ENCODE measurements around the gene BAD.
"Not testable (repeated sequence)": the region's sequence is repeated elsewhere in the genome, so short reads cannot be mapped to it uniquely, and the experiment has no call there.

The BAD gene

GRCh38 chr11:64284048-64284961 is at the start of gene BAD:
BAD (minus strand) TSS chr11:64284665; CDS start chr11:64284368, 297 bp downstream.
- DNase-seq (ENCODE audit: low spot score): peak; percentile 97

DNA sequence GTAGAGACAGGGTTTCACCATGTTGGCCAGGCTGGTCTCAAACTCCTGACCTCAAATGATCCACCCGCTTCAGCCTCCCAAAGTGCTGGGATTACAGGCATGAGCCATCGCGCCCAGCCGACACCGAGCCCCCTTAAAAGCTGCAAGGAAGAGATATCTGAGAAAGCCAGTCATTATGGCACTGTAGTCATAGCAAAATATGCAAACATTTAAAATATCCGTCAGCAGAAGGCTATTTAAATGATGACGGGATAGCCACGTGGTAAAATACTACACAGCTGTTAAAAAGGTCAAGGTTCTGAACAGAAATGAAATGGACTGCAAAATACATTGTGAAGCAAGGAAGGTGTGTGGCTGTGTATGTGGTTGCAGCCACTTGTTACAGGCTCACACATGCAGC is 49.1 kb upstream of the BAD start:
- DNase-seq (ENCODE audit: low spot score): no peak

GRCh38 chr11:64331569-64332371 is 47.3 kb upstream of the BAD start:
- no peak for DNase-seq (ENCODE audit: low spot score)

DNA sequence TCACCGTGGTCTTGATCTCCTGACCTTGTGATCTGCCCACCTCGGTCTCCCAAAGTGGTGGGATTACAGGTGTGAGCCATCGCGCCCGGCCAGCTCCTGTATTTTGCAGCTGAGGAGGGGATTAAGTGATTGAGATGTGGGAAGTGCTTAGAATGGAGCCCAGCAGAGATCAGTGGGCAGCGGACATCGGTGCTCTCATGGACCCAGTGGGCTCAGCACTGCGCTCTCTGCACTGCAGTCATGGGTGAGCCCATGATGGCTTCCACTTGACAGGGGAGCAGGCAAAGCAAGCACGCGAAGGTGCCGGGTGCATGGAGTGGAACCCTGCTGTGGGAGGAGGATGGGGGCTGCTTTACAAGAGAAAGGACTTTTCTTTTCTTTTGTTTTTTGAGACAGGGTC is 46.4 kb upstream of the BAD start:
- DNase-seq (ENCODE audit: low spot score): no peak

GRCh38 chr11:64327993-64328392 is 43.5 kb upstream of the BAD start:
- no peak for DNase-seq (ENCODE audit: low spot score)

DNA sequence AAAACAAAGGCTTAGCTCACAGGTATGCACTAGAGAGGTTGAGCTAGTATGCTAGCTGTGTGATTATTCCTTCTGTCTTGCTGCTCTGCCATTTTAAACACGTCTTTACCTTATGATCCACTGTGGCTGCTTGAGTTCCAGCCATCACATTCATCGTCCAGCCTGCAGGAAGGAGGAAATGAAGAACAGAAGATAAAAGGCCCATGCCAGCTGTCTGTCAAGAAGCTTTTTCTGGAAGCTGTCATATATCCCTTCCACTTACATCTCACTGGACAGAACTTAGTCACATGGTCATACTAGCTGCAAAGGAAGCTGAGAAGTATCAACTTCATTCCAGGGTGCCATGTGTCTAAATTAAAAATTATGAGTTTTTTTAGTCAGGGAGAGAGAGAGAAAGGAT is 42.9 kb upstream of the BAD start:
- no peak for DNase-seq (ENCODE audit: low spot score)

- no peak for DNase-seq (ENCODE audit: low spot score)
Observed at GRCh38 chr11:64324692-64325469, 40.4 kb upstream of the BAD start.

DNA sequence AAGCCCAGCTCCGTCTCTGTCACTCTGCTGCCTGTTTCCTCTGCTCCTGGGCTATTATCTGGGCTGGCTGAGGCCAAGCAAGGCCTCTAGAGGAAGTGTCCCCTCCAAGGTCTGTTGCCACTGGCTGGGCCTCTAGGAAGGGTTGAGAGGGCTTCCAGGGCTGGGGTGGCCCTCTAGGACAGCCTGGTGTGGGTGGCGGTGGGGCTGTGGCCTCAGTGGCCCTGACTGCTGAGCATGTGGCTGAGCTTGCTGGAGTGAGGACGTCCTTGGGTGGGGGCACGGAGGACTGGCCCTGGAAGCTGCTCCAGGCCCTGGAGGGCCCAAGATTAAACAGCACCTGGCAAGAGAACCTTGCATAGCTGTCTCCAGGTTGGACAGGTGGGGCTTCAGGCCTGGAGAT is 39.5 kb upstream of the BAD start:
- DNase-seq (ENCODE audit: low spot score): not testable (repeated sequence)

GRCh38 chr11:64323373-64323772 is 38.9 kb upstream of the BAD start:
- no peak for DNase-seq (ENCODE audit: low spot score)

DNA sequence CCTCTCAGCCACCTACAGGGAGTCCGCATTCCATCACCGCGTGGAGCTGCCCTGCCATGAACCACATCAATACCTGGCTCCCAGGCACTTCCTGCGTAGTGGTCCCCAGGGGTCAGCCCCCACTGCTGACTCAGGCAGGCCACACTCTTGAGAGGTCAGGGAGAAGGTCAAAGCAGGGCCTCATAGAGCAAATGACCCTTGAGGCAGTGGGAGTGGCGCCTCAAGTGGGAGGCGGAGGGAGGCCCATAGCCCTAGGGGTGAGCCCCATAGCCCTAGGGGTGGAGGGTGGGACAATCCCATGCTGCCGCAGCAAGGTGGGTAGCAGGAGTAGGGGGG is 38.4 kb upstream of the BAD start:
- DNase-seq (ENCODE audit: low spot score): no peak

- DNase-seq (ENCODE audit: low spot score): no peak
Observed at GRCh38 chr11:64321533-64321932, 37.1 kb upstream of the BAD start.

- DNase-seq (ENCODE audit: low spot score): no peak
Observed at GRCh38 chr11:64321026-64321425, 36.6 kb upstream of the BAD start.

DNA sequence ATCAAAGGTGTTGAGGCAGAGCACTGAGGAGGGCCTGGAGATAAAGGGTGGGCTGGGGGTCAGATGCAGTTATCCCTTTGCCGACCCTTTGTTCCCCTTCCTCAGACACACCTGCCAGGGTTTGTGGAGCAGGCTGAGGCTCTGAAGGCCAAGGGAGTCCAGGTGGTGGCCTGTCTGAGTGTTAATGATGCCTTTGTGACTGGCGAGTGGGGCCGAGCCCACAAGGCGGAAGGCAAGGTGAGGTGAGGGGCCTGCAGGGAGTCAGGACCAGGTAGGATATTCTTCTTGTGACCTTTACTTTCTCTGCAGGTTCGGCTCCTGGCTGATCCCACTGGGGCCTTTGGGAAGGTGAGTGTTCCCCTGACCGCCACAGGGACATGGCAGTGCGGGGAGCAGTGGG is 36.1 kb upstream of the BAD start:
- no peak for DNase-seq (ENCODE audit: low spot score)

DNA sequence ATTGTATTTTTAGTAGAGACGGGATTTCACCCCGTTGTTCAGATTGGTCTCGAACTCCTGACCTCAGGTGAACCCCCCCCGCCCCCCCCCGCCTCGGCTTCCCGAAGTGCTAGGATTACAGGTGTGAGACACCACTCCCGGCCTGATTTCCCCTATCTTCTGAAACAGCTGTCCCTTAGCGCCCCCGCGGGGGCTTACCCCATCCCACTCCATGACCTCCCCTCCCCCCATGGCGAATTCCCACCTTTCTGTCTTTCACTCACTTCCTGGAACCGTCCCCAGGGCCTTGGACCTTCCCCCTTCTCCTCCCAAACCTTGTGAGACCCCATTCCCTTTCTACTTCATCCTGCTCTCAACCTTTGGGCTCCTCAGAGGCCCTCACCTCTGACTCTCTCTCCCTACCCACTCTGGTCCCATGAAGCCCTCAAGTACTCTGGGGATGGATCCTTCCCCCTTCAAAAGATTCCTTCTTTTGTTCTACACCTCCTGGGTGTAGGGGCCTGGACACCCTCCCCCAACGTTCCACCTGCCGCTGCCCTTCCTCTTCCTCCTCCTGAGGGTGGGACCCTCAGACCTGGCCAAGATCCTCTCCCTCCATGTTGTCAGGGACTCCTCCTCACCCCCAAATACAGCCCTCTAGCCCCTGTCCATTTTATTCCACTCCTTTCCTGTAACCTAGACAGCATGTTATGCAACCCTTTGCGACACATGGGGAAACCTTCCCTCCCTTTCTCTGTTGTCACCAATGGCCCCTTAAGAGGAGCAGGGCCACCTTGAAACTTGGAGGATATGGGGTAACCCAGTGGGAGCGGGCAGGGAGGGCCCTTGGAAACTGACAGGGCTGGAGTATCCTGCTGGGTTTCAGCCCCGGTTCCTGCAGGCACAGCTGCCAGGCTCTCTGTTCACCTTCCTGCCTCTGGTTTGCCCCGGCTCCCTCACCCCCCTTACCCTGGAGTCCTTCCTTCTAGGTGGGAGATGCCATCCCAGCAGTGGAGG is 34.6 kb upstream of the BAD start:
- no peak for DNase-seq (ENCODE audit: low spot score)

DNA sequence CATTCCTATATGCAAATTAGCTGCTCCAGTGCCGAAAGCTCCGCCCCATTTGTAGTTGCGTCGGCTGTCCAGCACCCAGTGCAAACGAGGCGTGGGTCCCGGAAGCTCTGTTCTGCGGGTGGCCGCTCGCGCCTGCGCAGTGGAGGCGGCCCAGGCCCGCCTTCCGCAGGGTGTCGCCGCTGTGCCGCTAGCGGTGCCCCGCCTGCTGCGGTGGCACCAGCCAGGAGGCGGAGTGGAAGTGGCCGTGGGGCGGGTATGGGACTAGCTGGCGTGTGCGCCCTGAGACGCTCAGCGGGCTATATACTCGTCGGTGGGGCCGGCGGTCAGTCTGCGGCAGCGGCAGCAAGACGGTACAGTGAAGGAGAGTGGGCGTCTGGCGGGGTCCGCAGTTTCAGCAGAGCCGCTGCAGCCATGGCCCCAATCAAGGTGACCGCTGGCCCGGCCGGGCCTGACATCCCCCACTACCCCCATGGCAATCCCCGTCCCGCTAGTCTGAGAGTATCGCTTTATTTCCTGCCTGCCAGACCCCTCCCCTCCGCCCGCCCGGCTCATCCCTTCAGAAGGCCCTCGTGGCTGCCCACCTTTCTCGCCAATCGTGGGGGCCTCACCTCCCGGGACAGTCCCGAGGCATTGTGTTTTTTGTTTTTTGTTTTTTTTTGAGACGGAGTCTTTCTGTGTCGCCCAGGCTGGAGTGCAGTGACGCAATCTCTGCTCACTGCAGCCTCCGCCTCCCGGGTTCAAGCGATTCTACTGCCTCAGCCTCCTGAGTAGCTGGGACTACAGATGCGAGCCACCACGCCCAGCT is 33.7 kb upstream of the BAD start, which contains the start of gene PRDX5:
Gene PRDX5, plus strand, starts transcription at position 161 of the 805 bp plus-strand sequence. Its CDS starts 95 bp downstream, at position 256.
- DNase-seq (ENCODE audit: low spot score): peak; percentile 89

DNA sequence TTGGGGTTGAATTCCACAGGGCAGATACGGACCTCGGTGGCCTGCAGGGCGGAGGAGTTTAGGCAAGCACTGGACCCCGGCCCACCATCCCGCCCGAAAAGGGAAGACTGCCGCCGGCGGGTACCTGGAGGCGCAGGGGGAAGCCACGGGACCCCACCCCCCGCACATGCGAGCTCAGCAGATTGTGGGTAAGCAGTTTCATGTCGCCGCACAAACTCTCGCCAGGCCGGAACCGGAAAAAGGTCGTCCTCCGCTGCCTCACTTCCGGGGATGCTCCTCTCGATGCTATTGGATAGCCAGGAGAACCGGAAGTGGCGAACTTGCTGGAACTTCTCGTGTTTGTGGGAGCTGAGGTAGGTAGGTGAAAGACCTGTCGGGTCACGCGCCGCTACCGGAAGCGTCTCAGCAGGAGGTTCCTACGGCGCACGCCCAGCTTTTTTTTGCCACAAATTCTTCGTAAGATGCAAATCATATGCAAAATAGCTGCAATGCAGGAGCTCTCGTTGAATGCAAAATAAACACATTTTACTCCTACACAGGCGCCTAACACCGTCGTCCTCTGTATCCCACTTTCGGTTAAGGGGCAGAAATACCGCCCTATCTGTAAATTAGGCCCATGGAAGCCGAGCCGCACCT is 33.0 kb upstream of the BAD start, which contains the start of gene TRMT112:
Gene TRMT112, minus strand, starts transcription at position 235 of the 636 bp plus-strand sequence. Its CDS starts 33 bp downstream, at position 202.
- DNase-seq (ENCODE audit: low spot score): peak; percentile 92

DNA sequence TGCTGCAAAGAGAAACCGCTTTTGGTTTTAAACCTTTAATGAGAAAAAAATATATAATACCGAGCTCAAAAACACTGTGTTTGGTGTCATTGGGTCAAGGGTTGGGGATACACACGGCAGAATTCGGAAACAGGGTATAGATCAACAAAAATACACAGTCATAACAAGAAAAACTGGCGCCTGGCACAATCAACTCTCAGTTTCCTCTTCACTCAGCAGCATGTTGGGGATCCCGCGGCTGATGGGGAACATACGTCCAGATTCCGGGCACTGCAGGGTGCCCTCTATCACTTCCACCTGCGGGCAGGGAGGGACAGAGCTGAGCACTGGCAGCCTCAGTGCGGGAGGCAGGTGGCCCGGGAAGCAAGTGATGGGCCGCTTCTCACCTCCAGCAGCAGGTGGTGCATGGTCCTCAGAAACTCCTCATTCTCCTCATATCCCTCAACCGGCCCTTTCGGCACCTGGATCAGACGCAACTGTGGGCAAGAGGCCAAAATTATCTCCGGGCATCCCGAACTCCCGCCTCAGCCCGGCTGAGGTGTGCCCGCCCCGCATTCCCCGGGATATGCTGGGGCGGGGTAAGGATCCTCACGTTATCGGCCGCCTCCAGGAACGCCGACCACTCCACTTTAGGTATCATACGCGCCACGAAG is 32.3 kb upstream of the BAD start:
- DNase-seq (ENCODE audit: low spot score): no peak

GRCh38 chr11:64315667-64316526 is 31.4 kb upstream of the BAD start:
- DNase-seq (ENCODE audit: low spot score): not testable (repeated sequence)
